ENCODE measurements around the gene BTBD1. TPM values are rescaled to one million over a fixed set of nuclear protein-coding genes. Genes with fewer than 3 reads are reported as not detected.
"Not testable (repeated sequence)": the region's sequence is repeated elsewhere in the genome, so short reads cannot be mapped to it uniquely, and the experiment has no call there.

The BTBD1 gene
- polyA plus RNA-seq, 3 donors: 60.8 to 73.9 (median 62.0) TPM

GRCh38 chr15:83012636-83013035 is 54.4 kb downstream of the BTBD1 start:
- DNase-seq (ENCODE audit: extremely low read depth in 1 of 11, low read depth in 9 of 11, low spot score in 4 of 11): no peak

- DNase-seq (ENCODE audit: extremely low read depth in 1 of 11, low read depth in 9 of 11, low spot score in 4 of 11): no peak
These were observed 55.0 kb downstream of the BTBD1 start for GRCh38 chr15:83012076-83012426.

DNA sequence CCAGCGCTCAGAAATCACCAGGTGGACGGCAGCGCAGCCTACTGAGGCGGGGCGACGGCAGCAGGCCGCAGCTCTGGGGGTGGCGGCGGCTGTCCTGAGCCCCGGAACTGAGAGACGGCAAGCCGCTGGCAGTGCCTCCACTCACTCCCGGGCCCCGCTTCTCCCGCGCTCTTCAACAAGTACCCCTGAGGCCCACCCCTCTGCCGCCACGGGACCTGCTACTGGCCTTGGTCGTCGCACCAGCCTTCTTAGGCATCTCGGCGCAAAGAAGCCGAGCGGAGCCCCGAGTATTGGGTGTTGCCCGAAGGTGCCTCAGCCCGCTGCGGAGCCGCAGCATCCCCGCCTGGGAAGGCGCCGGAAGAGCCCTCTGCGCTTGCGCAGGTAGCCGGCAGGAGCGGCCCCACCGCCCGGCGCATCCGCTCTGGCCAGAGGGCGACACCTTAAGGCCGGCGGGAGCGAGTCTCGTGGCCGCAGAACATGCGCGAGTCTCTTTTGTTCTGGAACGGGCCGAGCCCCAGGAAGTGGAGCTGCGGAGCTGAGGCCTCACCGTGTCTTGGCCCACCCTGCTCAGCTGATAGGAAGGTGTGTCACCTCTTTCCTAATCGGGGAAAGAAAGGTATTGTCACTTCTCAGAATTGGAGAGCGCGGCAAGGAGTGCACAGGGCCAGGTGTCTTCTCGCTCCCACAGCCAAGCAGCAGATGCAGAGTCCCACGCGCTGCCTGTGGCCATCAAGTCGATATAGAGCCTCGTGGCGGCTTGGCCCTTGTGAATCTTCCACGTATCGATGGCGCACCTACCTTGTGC is 55.6 kb downstream of the BTBD1 start, which contains the start of gene C15orf40:
TSS of gene C15orf40 (minus strand) at position 369 of the 805 bp plus-strand sequence. CDS start at position 337, 32 bp downstream.
- peak; percentile 74 to 89 (median 87) for DNase-seq (ENCODE audit: extremely low read depth in 1 of 11, low read depth in 9 of 11, low spot score in 4 of 11)

DNA sequence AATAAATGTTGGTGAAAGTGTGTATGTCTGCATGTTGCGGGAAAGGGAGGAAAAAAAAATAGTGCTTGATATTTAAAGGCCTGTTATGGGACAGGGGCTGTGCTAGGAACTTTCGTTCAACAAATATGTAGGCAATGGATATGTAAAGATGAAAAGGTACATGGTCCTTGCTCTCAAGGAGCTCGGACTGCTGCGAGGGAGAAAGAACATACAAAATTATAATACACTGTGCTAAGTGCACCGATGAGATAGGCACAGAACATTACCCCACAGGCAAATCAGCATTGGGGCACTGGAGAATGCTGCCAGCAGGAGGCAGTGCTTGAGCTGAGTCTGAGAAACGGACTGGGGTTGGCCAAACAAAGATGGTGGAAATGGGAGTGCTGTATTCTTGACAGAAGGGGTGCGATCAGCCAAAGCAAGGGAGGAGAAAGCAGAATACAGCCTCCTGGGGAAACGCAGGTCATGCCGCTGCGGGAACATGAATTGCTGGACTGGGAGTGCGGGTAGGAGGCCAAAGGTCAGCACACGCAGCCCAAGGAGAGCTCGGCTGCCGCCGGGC is 56.3 kb downstream of the BTBD1 start:
- peak in 10 of 11 donors; percentile 49 to 72 (median 62) for DNase-seq (ENCODE audit: extremely low read depth in 1 of 11, low read depth in 9 of 11, low spot score in 4 of 11)

- not testable (repeated sequence) for DNase-seq (ENCODE audit: extremely low read depth in 1 of 11, low read depth in 9 of 11, low spot score in 4 of 11)
These were observed 66.4 kb downstream of the BTBD1 start for GRCh38 chr15:83000672-83001031.

DNA sequence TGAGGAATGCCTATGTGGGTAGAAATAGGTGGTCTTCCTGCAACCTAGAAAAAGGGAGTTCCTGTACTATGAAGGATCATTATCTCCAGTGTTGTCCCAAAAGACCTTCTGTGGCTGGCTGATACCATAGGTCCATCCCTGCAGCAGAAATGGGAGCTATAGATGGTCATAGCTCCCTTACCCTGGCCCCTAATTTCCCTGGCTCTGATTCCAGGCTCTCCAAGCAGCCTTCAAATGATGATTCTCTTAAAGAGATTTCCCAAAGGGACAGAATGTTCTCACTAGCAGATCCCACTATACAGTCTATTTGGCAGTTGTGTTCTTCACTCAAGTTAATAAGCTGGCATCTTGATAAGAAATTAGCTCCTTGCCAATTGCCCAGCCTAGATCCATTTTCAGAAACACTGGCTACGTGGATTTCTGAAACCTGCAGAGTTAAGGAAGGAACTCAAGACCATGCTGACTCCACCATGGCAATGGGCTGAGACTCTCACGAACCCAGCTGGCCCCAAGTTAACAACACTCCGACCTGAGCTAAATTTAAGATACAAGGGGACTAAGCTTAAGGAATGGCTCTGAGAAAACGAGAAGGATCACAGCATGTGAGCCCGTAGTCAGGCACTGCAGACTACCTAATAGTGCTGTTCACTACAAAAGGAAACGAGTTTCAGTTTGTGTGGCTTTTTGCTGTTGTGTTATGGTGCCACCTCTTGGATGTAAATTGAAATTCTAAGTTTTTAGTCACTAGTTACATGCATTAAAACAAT is 67.0 kb downstream of the BTBD1 start:
- DNase-seq (ENCODE audit: extremely low read depth in 1 of 11, low read depth in 9 of 11, low spot score in 4 of 11): peak in 3 of 11 donors; percentile 16 to 38 (median 29)

GRCh38 chr15:82999426-82999825 is 67.6 kb downstream of the BTBD1 start:
- no peak for DNase-seq (ENCODE audit: extremely low read depth in 1 of 11, low read depth in 9 of 11, low spot score in 4 of 11)

DNA sequence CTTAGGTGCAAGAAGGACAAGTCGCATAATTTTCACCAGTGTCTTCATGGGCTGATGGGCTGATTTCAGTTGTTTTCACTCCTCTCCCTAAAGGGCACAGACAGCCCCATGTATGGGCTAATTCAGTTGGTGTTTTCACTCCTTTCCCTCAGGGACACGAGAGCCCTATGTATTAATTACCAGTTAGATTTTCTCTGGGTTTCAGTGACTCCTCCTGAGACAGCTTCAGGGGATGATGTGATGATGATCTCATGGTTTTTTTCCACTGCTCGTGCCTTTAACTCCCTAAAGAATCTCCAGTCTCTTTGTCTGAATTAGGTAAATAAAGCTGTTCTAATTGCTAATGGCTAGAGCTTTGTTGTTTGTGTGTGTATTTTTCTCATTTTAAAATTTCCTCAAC is 71.1 kb downstream of the BTBD1 start:
- DNase-seq (ENCODE audit: extremely low read depth in 1 of 11, low read depth in 9 of 11, low spot score in 4 of 11): no peak

GRCh38 chr15:82995076-82995475 is 72.0 kb downstream of the BTBD1 start:
- no peak for DNase-seq (ENCODE audit: extremely low read depth in 1 of 11, low read depth in 9 of 11, low spot score in 4 of 11)

DNA sequence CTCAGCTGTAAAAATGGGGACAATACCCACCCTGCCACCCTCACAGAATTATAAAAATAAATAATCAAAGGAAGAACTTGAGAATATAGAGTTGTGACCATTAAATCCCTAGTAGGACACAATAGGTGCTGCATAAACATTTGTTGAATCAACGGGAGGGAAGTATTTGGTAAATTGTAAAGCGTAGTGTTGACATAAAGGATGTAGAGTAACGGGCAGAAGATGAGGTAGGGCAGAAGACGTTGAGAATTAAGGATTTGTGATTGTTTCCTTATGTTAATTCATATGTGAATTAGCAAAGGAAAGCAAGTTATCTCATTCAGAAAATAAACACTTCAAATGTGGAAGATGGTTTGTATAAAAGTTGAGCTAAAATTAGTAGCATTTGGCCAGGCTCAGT is 73.9 kb downstream of the BTBD1 start:
- DNase-seq (ENCODE audit: extremely low read depth in 1 of 11, low read depth in 9 of 11, low spot score in 4 of 11): no peak

DNA sequence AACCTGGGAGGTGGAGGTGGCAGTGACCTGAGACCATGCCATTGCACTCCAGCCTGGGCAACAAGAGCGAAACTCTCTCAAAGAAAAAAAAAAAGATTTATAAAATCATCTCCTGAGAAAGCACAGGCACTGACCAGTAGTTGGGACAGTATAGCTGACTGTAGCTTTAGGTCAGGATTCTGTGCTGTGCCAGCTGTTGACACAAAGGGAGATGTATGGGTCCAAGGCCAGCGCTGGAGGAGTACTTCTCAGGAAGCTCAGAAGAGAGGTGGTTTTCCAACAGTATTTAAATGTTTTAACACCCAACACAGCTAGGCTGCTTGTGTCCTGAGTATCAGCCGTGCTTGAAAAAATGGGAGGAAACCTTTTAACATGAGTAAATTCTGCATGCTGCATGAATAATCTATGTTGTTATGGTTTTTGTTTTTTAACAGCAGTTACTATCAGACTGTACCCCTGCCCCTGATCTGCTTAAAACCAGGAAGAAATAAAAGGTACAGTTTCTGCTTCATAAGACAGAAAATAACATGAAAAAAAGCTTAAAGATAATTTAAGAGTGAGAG is 74.5 kb downstream of the BTBD1 start:
- no peak for DNase-seq (ENCODE audit: extremely low read depth in 1 of 11, low read depth in 9 of 11, low spot score in 4 of 11)

DNA sequence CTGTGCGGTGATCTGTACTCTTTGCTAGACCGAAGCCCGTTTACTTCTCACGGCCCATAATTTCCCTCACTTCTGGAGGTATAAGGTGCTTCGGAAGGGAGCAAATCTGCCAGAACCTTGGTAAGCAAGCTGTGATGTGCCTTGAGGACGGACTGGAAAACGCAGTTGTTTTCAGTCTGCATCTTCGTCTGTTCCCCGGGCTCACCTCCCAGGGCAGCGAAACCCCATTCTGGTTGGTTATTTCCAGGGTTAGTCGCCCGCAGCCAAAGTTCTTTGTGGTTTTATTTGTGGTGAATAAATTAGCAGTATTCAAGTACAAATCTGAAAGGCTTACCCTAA is 80.6 kb downstream of the BTBD1 start:
- DNase-seq (ENCODE audit: extremely low read depth in 1 of 11, low read depth in 9 of 11, low spot score in 4 of 11): no peak

DNA sequence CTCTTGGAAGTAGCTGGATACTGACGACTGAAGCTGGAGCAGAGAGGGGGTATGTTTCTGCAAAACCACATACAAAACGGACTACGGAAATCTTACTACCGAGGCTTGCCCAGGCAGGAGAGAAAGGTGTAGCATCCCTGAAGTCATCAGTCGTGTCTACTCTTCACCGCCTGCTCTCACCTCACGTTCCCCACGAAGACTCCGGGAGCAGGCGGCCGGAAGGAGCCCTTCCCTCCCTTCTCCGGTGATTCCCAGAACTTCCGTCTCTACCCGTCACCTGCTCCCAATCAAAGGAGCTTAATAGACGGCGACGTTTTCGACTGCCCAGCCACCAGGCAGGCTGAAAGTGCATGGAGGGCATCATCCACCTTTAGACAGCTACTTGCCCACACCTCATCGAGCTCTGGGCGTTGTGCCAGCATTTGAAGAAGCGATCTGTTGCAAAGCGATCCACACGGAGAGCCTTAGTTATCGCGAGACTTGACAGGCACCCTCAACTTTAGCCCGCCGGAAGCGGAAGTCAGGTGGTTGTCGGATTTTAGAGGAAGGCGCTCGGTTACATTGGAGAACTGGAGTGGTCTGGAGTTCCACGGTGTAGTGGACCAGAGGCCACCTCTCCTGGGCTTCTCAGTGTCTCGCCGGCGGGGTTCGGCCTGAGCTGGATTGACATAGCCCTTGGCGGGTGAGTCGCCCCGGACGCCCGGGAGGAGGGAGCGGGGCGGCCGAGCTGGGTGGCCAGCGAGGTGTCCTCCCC is 81.2 kb downstream of the BTBD1 start, which contains the start of gene RAMAC:
TSS of gene RAMAC (plus strand) at position 523 of the 754 bp plus-strand sequence. CDS start 2,809 bp downstream, outside the sequence.
- DNase-seq (ENCODE audit: extremely low read depth in 1 of 11, low read depth in 9 of 11, low spot score in 4 of 11): peak; percentile 93 to 97 (median 95)

DNA sequence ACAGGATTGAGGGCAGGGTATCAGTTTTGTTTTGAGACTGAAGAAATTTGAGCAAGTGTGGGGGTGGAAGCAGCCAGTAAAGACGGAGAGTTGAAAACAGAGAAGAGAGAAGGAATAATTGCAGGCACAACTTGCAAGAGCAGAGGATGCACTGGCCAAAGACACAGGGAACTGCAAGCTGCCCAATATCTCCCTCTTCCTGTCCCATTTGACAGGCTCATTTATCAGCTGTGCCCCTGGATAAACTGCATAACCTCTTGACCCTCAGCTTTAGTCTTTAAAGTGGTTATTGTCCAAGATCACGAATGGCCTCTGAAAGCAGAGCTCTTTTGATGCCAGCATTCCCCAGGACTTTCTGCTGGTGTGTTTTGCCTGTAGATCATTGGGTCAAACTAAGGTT is 86.1 kb downstream of the BTBD1 start:
- no peak for DNase-seq (ENCODE audit: extremely low read depth in 1 of 11, low read depth in 9 of 11, low spot score in 4 of 11)

- DNase-seq (ENCODE audit: extremely low read depth in 1 of 11, low read depth in 9 of 11, low spot score in 4 of 11): no peak
These were observed 87.3 kb downstream of the BTBD1 start for GRCh38 chr15:82979726-82980125.

DNA sequence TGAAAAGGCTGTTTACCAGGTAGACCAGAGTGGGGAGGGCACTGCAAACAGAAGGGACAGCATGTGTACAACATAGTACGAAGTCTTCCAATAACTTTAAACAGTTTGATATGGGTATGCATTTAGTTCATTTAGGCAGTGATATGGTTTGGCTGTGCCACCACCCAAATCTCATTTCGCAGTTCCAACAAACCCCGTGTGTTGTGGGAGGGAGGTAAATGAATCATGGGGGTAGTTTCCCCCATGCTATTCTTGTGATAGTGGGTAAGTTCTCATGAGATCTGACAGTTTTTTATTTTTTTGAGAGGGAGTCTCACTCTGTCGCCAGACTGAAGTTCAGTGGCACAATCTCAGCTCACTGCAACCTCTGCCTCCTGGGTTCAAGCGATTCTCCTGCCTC is 88.6 kb downstream of the BTBD1 start:
- DNase-seq (ENCODE audit: extremely low read depth in 1 of 11, low read depth in 9 of 11, low spot score in 4 of 11): no peak

- DNase-seq (ENCODE audit: extremely low read depth in 1 of 11, low read depth in 9 of 11, low spot score in 4 of 11): no peak
These were observed 90.0 kb downstream of the BTBD1 start for GRCh38 chr15:82977076-82977475.

GRCh38 chr15:82972990-82973389 is 94.1 kb downstream of the BTBD1 start:
- DNase-seq (ENCODE audit: extremely low read depth in 1 of 11, low read depth in 9 of 11, low spot score in 4 of 11): no peak

Measured in renal cortex interstitium (tissue), 11 donors.